Measurements from ENCODE around the gene MAP1LC3B. TPM values are rescaled to one million over a fixed set of nuclear protein-coding genes. Genes with fewer than 3 reads are reported as not detected.

MAP1LC3B gene
- total and polyA plus RNA-seq, 5 donors from 2014 or later = 83.2 to 158 (median 134) TPM

GRCh38 chr16:87368029-87368770, 23.9 kb upstream of the MAP1LC3B start:
- H3K4me3 Mint-ChIP-seq = no peak overlapping the region
- no peak for ATAC-seq (ENCODE audit: low read depth in 2 of 2)

GRCh38 chr16:87369117-87369765, 22.9 kb upstream of the MAP1LC3B start:
- Histone ChIP-seq H3K36me3 (ENCODE audit: control insufficient read depth, insufficient read depth, low read length) (peaks cover 15% of the 10 kb centered on the region), H3K4me3 (ENCODE audit: low read depth, low read length) (no peak overlapping the region), H3K27me3 (ENCODE audit: control insufficient read depth, insufficient read depth, low read length) (no peaks in the 10 kb centered on the region), H3K9me3 (ENCODE audit: control insufficient read depth in 2 of 2, low read length in 2 of 2) (no peaks in the 10 kb centered on the region), H3K4me1 (ENCODE audit: control insufficient read depth, insufficient read depth, low read length, poor library complexity, severe bottlenecking) (peaks cover 12% of the 10 kb centered on the region), H3K27ac (ENCODE audit: insufficient read depth, low read length, poor library complexity, severe bottlenecking) (no peak overlapping the region)
- H3K9me3 Mint-ChIP-seq = no peaks in the 10 kb centered on the region
- ATAC-seq (ENCODE audit: low read depth in 2 of 2) (no peak), DNase-seq (no peak)
- H3K27ac Mint-ChIP-seq = peak overlapping the region in 1 of 3 donors; percentile 14
- no peak overlapping the region for H3K4me3 Mint-ChIP-seq
- H3K36me3 Mint-ChIP-seq = peaks cover 15% of the 10 kb centered on the region
- no peaks in the 10 kb centered on the region for H3K27me3 Mint-ChIP-seq
- peaks cover 18 to 68% (median 36%) of the 10 kb centered on the region in 4 donors for H3K4me1 Mint-ChIP-seq

More at GRCh38 chr16:87368029-87368770, 23.9 kb upstream of the MAP1LC3B start:
- Mint-ChIP-seq H3K9me3 (no peaks in the 10 kb centered on the region), H3K4me1 (peaks cover 18 to 68% (median 32%) of the 10 kb centered on the region in 4 donors), H3K27me3 (no peaks in the 10 kb centered on the region), H3K27ac (peak overlapping the region in 2 of 3 donors; percentile 39 to 69), H3K36me3 (peaks cover 17% of the 10 kb centered on the region)
- no peak for DNase-seq
- peaks cover 20% of the 10 kb centered on the region for H3K36me3 ChIP-seq (ENCODE audit: control insufficient read depth, insufficient read depth, low read length)
- H3K4me1 ChIP-seq (ENCODE audit: control insufficient read depth, insufficient read depth, low read length, poor library complexity, severe bottlenecking) = peaks cover 12% of the 10 kb centered on the region
- H3K4me3 ChIP-seq (ENCODE audit: low read depth, low read length) = no peak overlapping the region
- H3K27ac ChIP-seq (ENCODE audit: insufficient read depth, low read length, poor library complexity, severe bottlenecking) = no peak overlapping the region
- no peaks in the 10 kb centered on the region for H3K27me3 ChIP-seq (ENCODE audit: control insufficient read depth, insufficient read depth, low read length)
- H3K9me3 ChIP-seq (ENCODE audit: control insufficient read depth in 2 of 2, low read length in 2 of 2) = no peaks in the 10 kb centered on the region

DNA sequence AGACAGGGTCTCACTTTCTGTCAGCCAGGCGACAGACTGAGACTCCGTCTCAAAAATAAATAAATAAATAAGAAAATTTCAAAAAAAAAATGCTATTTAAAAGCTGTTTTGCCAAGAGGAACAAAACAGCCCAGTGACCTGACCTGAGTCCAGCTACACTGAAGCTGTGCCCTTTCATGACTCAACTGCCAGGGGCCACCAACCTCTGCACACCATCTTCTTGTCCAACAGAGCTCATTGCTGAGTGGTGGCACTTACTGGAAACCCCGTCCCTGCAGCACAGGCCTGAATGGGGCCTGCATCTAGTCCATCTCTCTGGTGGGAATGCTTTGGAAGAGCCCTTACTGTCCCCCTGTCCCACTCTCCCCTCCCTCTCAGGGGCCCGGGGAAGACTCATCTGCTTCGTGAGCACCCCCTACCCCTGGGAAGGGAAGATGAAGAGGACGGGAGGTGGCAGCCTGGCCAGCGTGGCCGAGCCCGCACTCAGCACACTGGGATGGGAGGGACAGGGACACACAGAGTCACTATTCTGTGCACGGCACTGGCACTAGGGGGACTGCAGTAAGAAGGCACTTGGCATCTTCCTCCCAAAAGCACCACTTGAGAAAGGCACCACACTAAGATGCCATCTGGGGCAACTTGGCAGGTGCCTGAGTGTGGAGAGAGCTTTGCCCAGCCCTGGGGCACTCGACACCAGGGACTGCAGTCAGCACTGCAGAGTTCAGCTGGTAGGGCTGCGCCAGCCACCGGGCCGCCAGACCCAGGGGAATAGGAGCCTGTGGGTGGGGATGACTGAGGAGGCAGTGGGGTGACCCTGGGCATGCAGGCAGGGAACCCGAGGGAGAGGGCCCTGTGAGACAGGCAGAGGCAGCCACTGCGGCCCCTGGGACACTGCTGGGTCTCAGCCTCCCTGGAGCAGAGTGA, 22.1 kb upstream of the MAP1LC3B start:
- Histone ChIP-seq H3K27me3 (ENCODE audit: control insufficient read depth, insufficient read depth, low read length) (no peaks in the 10 kb centered on the region), H3K4me1 (ENCODE audit: control insufficient read depth, insufficient read depth, low read length, poor library complexity, severe bottlenecking) (peaks cover 12% of the 10 kb centered on the region), H3K4me3 (ENCODE audit: low read depth, low read length) (no peak overlapping the region), H3K9me3 (ENCODE audit: control insufficient read depth in 2 of 2, low read length in 2 of 2) (no peaks in the 10 kb centered on the region), H3K36me3 (ENCODE audit: control insufficient read depth, insufficient read depth, low read length) (peaks cover 14% of the 10 kb centered on the region), H3K27ac (ENCODE audit: insufficient read depth, low read length, poor library complexity, severe bottlenecking) (no peak overlapping the region)
- Mint-ChIP-seq H3K9me3 (no peaks in the 10 kb centered on the region), H3K4me1 (peaks cover 14 to 63% (median 33%) of the 10 kb centered on the region in 4 donors), H3K4me3 (no peak overlapping the region), H3K36me3 (peaks cover 15% of the 10 kb centered on the region), H3K27ac (no peak overlapping the region), H3K27me3 (no peaks in the 10 kb centered on the region)
- DNase-seq (no peak), ATAC-seq (ENCODE audit: low read depth in 2 of 2) (no peak)

DNA sequence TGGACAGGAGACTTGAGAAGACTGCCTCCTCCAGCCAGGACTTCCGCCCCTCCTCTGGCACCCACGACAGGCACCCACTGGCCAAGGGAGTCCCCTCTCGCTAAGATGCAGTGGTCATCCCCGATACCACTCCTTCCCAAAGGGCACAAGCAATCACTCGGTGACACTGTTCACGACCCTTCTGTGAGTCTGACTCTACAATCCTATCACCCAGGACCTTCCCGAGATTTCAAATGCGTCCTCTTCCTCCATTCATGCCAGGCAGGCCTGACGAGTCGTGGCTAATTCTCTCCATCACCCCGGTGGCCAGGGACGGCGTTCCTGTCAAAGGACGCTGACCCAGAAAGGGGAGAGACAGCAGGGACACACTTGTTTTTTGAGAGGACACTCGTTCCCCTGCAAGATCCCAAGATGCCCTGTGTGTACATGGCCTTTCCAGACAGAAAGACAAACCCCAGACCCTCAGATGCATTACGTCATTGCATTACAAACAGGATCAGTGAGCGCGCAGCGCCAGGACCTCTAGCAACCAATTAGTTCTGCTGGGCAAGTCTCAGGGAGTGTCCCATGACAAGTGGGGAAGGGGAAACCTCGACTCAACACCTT, 20.8 kb upstream of the MAP1LC3B start:
- peaks cover 10% of the 10 kb centered on the region for H3K36me3 ChIP-seq (ENCODE audit: control insufficient read depth, insufficient read depth, low read length)
- Mint-ChIP-seq H3K36me3 (peaks cover 16% of the 10 kb centered on the region), H3K9me3 (no peaks in the 10 kb centered on the region), H3K27ac (peak overlapping the region in 1 of 3 donors; percentile 84), H3K4me1 (peaks cover 11 to 65% (median 36%) of the 10 kb centered on the region in 4 donors), H3K27me3 (no peaks in the 10 kb centered on the region), H3K4me3 (peak overlapping the region in 1 of 4 donors; percentile 32)
- H3K4me3 ChIP-seq (ENCODE audit: low read depth, low read length) = no peak overlapping the region
- peak in 1 of 3 donors; percentile 17 for DNase-seq
- H3K9me3 ChIP-seq (ENCODE audit: control insufficient read depth in 2 of 2, low read length in 2 of 2) = no peaks in the 10 kb centered on the region
- no peaks in the 10 kb centered on the region for H3K27me3 ChIP-seq (ENCODE audit: control insufficient read depth, insufficient read depth, low read length)
- peaks cover 12% of the 10 kb centered on the region for H3K4me1 ChIP-seq (ENCODE audit: control insufficient read depth, insufficient read depth, low read length, poor library complexity, severe bottlenecking)
- ATAC-seq (ENCODE audit: low read depth in 2 of 2) = no peak
- H3K27ac ChIP-seq (ENCODE audit: insufficient read depth, low read length, poor library complexity, severe bottlenecking) = no peak overlapping the region

DNA sequence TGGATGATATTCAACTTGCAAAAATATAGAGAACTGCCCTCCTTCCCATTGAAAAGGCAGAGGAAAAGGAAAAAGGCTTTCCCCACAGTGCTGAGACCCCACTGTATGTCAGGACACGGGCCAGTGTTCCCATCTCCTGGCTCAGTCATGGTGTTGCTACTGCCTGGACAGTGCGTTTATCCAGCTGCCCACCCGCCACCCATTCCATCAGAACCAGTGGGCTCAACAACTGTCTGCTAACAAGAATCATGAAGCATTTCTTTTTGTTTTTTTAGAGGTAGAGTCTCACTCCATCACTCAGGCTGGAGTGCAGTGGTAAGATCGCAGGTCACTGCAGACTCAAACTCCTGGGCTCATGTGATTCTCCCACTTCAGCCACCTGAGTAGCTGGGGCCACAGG, 19.8 kb upstream of the MAP1LC3B start:
- no peak for DNase-seq
- ATAC-seq (ENCODE audit: low read depth in 2 of 2) = no peak
- peaks cover 11 to 69% (median 43%) of the 10 kb centered on the region in 4 donors for H3K4me1 Mint-ChIP-seq
- H3K9me3 Mint-ChIP-seq = no peaks in the 10 kb centered on the region
- H3K36me3 Mint-ChIP-seq = peaks cover 23% of the 10 kb centered on the region
- H3K27ac ChIP-seq (ENCODE audit: insufficient read depth, low read length, poor library complexity, severe bottlenecking) = no peak overlapping the region
- H3K4me3 ChIP-seq (ENCODE audit: low read depth, low read length) = no peak overlapping the region
- no peak overlapping the region for H3K4me3 Mint-ChIP-seq
- no peaks in the 10 kb centered on the region for H3K27me3 ChIP-seq (ENCODE audit: control insufficient read depth, insufficient read depth, low read length)
- peaks cover 4% of the 10 kb centered on the region for H3K36me3 ChIP-seq (ENCODE audit: control insufficient read depth, insufficient read depth, low read length)
- peaks cover 12% of the 10 kb centered on the region for H3K4me1 ChIP-seq (ENCODE audit: control insufficient read depth, insufficient read depth, low read length, poor library complexity, severe bottlenecking)
- H3K27me3 Mint-ChIP-seq = no peaks in the 10 kb centered on the region
- H3K27ac Mint-ChIP-seq = no peak overlapping the region
- no peaks in the 10 kb centered on the region for H3K9me3 ChIP-seq (ENCODE audit: control insufficient read depth in 2 of 2, low read length in 2 of 2)

DNA sequence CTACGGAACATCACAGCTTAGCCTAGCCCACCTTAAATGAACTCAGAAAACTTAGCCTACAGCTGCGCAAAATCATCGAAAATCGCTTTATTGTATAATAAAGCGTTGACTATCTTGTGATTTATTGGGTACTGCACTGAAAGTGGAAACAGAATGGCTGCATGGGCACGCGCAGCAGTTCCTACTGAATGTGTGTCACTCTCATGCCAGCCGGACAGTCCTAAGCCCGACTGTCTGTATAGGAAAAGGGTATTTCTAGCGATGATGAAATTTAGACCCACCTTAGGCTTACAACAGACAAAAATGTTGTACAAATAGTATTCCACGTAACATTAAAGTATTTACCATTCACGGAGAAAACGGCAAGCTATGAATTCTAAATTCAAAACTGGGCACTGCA, 17.8 kb upstream of the MAP1LC3B start:
- peaks cover 2 to 61% (median 41%) of the 10 kb centered on the region in 4 donors for H3K4me1 Mint-ChIP-seq
- no peak overlapping the region for H3K27ac ChIP-seq (ENCODE audit: insufficient read depth, low read length, poor library complexity, severe bottlenecking)
- peak overlapping the region in 1 of 3 donors; percentile 20 for H3K27ac Mint-ChIP-seq
- H3K9me3 ChIP-seq (ENCODE audit: control insufficient read depth in 2 of 2, low read length in 2 of 2) = no peaks in the 10 kb centered on the region
- no peaks in the 10 kb centered on the region for H3K27me3 Mint-ChIP-seq
- DNase-seq = no peak
- ATAC-seq (ENCODE audit: low read depth in 2 of 2) = no peak
- H3K36me3 ChIP-seq (ENCODE audit: control insufficient read depth, insufficient read depth, low read length) = peaks cover 2% of the 10 kb centered on the region
- peaks cover 4% of the 10 kb centered on the region for H3K4me1 ChIP-seq (ENCODE audit: control insufficient read depth, insufficient read depth, low read length, poor library complexity, severe bottlenecking)
- H3K36me3 Mint-ChIP-seq = peaks cover 20% of the 10 kb centered on the region
- H3K9me3 Mint-ChIP-seq = no peaks in the 10 kb centered on the region
- no peaks in the 10 kb centered on the region for H3K27me3 ChIP-seq (ENCODE audit: control insufficient read depth, insufficient read depth, low read length)
- no peak overlapping the region for H3K4me3 Mint-ChIP-seq
- H3K4me3 ChIP-seq (ENCODE audit: low read depth, low read length) = no peak overlapping the region
